Measurements from ENCODE around the gene KRT73.

KRT73 gene

GRCh38 chr12:52618216-52618615 is at the start of gene KRT73:
Gene KRT73 (minus strand): TSS chr12:52618559. CDS start chr12:52618524, 35 bp downstream.
- Mint-ChIP-seq H3K27me3 (ENCODE audit: low read depth, poor library complexity) (peaks cover 10% of the 10 kb centered on the region), H3K4me1 (no peaks in the 10 kb centered on the region), H3K36me3 (ENCODE audit: low read depth) (no peaks in the 10 kb centered on the region), H3K4me3 (no peak within 1 kb of the TSS), H3K9me3 (peaks cover 6% of the 10 kb centered on the region), H3K27ac (no peak within 1 kb of the TSS)
- no peak for DNase-seq
- no peak for TF ChIP-seq CTCF (IDR thresholded peaks at IDR 0.05)

GRCh38 chr12:52667931-52668330 is 49.6 kb upstream of the KRT73 start:
- Mint-ChIP-seq H3K9me3 (no peaks in the 10 kb centered on the region), H3K27ac (no peak overlapping the region), H3K27me3 (ENCODE audit: low read depth, poor library complexity) (peaks cover 9% of the 10 kb centered on the region), H3K4me3 (no peak overlapping the region), H3K4me1 (no peaks in the 10 kb centered on the region), H3K36me3 (ENCODE audit: low read depth) (no peaks in the 10 kb centered on the region)
- no peak for DNase-seq
- no peak for TF ChIP-seq CTCF (IDR thresholded peaks at IDR 0.05)

- no peaks in the 10 kb centered on the region for H3K36me3 Mint-ChIP-seq (ENCODE audit: low read depth)
- no peaks in the 10 kb centered on the region for H3K9me3 Mint-ChIP-seq
- H3K4me3 Mint-ChIP-seq = no peak overlapping the region
- peaks cover 9% of the 10 kb centered on the region for H3K27me3 Mint-ChIP-seq (ENCODE audit: low read depth, poor library complexity)
- DNase-seq = no peak
- no peaks in the 10 kb centered on the region for H3K4me1 Mint-ChIP-seq
- H3K27ac Mint-ChIP-seq = no peak overlapping the region
- no peak for TF ChIP-seq CTCF (IDR thresholded peaks at IDR 0.05)
Measured at GRCh38 chr12:52667509-52667908, 49.1 kb upstream of the KRT73 start.

- DNase-seq = no peak
- no peaks in the 10 kb centered on the region for H3K36me3 Mint-ChIP-seq (ENCODE audit: low read depth)
- no peaks in the 10 kb centered on the region for H3K9me3 Mint-ChIP-seq
- H3K27me3 Mint-ChIP-seq (ENCODE audit: low read depth, poor library complexity) = peaks cover 9% of the 10 kb centered on the region
- no peak overlapping the region for H3K27ac Mint-ChIP-seq
- no peaks in the 10 kb centered on the region for H3K4me1 Mint-ChIP-seq
- H3K4me3 Mint-ChIP-seq = no peak overlapping the region
- TF ChIP-seq CTCF (IDR thresholded peaks at IDR 0.05) = no peak
Measured at GRCh38 chr12:52666471-52666870, 48.1 kb upstream of the KRT73 start.

- no peak for TF ChIP-seq CTCF (IDR thresholded peaks at IDR 0.05)
- H3K9me3 Mint-ChIP-seq = no peaks in the 10 kb centered on the region
- H3K36me3 Mint-ChIP-seq (ENCODE audit: low read depth) = no peaks in the 10 kb centered on the region
- peaks cover 9% of the 10 kb centered on the region for H3K27me3 Mint-ChIP-seq (ENCODE audit: low read depth, poor library complexity)
- no peak overlapping the region for H3K4me3 Mint-ChIP-seq
- no peaks in the 10 kb centered on the region for H3K4me1 Mint-ChIP-seq
- H3K27ac Mint-ChIP-seq = no peak overlapping the region
- no peak for DNase-seq
Measured at GRCh38 chr12:52663420-52663819, 45.1 kb upstream of the KRT73 start.

- no peak for TF ChIP-seq CTCF (IDR thresholded peaks at IDR 0.05)
- Mint-ChIP-seq H3K4me3 (no peak overlapping the region), H3K4me1 (no peaks in the 10 kb centered on the region), H3K36me3 (ENCODE audit: low read depth) (no peaks in the 10 kb centered on the region), H3K27me3 (ENCODE audit: low read depth, poor library complexity) (peaks cover 14% of the 10 kb centered on the region), H3K27ac (no peak overlapping the region), H3K9me3 (no peaks in the 10 kb centered on the region)
- DNase-seq = no peak
Measured at GRCh38 chr12:52662918-52663229, 44.5 kb upstream of the KRT73 start.

Measured in nephron progenitor cell (in vitro differentiated cells).